T-helper 9 cell (primary cell): ENCODE measurements around the gene EGLN2.
"Not testable (repeated sequence)": the region's sequence is repeated elsewhere in the genome, so short reads cannot be mapped to it uniquely, and the experiment has no call there.

Source experiments
- DNase-seq: peaks from one replicate; pipeline ENCODE4 v3.0.0-alpha.2; 2020

EGLN2 gene

DNA sequence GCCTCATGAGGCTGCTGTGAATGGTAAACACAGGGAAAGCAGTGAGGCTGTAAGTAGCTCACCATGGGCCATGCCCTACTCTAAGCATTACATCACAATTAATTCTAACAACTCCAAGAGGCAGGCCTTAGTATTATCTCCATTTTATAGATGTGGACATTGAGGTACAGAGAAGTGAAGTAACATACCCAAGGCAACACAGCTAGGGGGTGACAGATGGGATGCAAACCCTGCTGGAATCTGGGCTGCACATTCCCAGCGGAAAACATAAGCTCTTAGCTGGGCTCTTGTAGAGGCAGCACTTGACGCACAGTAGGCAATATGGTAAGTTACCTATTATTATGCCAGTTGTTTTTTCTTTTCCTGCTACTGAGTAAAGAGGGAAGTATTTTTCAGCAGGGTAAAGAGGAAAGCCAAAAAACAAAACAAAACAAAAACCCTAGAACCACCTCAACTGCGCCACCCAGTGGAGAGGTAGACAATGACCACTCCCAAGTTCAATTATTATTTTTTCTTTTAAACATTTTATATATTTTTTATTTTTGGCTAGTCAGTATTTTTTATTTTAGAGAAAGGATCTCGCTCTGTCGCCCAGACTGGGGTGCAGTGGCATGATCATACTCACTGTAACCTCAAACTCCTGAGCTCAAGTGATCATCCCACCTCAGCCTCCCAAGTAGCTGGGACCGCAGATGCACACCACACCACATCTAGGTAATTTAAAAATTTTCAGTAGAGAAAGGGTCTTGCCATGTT is 20.7 kb downstream of the EGLN2 start:
- DNase-seq = peak; percentile 70

DNA sequence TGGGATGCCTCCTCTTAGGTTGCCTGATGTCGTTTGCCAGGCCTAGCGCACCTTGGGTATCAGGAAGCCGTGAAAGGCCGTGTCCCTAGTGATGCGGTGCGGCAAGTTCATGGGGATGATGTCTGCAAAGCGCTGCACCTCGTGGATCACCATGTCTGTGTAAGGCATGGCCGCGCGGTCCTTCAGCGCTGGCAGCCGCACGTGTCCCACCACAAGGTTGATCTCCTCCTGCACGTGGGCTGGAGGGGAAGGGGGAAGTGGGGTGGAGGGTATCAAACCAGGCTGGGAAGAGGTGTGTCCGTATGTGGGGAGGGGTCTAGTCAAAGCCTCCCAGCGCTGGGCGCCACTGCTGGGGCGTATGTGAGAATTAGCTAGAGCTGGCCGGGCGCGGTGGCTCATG is 23.2 kb downstream of the EGLN2 start:
- DNase-seq = no peak

- not testable (repeated sequence) for DNase-seq
These were observed 23.9 kb downstream of the EGLN2 start for GRCh38 chr19:40822704-40823553.

DNA sequence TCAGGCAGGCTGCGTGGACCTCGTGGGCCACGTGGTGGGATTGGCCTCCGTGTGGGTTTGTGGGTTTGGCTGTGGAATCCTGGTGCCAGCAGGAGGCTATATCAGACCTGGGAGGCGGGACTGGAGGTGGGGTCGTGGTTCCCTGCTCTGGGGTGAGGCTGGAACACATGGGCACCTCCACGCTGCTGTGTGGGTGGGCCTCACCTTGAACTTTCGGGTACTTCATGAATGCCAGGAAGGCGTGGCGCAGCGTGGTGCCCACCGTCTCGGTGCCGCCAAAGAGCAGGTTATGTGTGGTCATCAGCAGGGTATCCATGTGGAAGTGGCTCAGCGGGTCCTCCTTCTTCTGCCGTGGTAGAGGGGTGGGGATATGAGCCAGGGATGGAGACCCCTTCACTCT is 25.9 kb downstream of the EGLN2 start:
- DNase-seq = not testable (repeated sequence)

DNA sequence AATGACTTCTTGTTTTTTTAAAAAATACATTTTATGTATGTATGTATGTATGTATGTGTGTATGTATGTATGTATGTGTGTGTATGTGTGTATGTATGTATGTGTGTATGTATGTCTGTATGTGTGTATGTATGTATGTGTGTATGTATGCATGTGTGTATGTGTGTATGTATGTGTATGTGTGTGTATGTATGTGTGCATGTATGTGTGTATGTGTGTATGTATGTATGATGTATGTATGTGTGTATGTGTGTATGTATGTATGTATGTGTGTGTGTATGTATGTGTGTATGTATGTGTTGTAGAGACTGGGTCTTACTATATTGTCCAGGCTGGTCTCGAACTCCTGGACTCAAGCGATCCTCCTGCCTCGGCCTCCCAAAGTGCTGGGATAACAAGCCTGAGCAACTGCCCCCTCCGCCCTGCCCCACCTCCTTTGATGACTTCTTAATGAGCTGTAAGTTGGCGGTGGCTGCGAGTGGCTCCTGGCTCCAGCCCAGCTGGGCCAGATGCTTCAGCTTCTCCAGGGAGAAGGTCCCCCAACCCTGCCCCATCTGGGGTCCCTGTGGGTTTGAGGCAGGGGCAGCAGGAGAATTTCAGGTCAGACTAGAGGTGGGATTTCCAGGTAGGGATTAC is 26.6 kb downstream of the EGLN2 start:
- DNase-seq = not testable (repeated sequence)

DNA sequence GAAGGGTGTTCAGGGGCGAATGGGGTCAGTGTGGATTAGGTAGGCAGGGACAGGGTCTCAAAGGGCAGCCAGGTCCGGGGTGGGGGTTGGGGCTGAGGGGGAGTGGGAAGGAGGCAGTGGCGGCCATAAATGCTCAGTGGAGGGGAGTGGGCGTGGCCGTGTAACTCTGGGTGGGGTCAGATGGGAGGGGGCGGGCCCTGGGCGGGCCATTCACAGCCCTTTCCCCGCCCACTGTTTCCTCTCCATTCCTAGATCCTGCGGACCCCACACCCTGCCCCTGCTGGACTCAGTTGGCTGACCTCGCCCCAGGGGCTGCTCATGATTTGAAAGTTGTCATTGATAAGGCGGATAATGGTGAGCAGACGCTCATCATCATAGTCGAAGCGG is 27.3 kb downstream of the EGLN2 start:
- DNase-seq = not testable (repeated sequence)

- DNase-seq = peak; percentile 47
These were observed 27.9 kb downstream of the EGLN2 start for GRCh38 chr19:40826699-40827385.

DNA sequence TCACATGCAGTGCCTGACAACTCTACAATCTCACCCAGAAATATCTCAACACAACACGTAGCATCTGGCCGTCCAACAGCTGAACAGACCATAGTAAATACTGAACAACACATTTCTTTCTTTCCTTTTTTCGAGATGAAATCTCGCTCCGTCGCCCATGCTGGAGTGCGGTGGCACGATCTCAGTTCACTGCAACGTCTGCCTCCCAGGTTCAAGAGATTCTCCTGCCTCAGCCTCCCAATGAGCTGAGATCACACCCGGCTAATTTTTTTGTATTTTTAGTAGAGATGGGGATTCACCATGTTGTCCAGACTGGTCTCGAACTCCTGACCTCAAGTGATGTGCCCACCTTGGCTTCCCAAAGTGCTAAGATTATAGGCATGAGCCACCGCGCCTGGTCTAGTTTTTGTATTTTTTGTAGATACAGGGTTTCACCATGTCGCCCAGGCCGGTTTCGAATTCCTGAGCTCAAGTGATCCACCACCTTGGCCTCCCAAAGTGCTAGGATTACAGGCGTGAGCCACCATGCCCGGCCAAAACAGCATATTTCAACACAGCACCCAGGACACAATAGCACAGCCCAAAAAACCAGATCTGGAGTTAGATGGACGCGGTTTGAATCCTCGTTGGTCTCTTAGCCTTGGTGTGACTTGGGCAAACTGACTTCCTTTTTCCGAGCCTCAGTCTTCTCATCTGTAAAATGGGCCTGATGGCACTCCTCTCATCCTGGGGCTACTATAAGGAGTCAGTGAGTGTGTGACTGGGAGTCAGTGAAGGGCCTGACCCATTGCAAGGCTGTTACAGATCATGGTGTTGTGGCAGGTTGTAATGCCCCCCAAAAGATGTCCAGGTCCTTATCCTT is 28.6 kb downstream of the EGLN2 start:
- no peak for DNase-seq

- no peak for DNase-seq
These were observed 30.2 kb downstream of the EGLN2 start for GRCh38 chr19:40829205-40829604.

DNA sequence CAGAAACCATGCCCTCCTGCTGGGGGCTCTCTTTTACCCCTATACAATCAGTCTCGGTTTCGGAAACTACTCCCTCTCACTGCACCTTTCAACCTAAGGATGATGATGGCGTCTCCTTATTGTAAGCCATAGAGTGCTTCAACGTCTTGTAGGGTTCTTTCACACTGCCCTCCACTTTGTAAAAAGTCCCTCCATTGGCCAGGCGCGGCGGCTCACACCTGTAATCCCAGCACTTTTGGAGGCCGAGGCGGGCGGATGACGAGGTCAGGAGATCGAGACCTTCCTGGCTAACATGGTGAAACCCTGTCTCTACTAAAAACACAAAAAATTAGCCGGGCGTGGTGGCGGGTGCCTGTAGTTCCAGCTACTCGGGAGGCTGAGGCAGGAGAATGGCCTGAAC is 31.8 kb downstream of the EGLN2 start:
- not testable (repeated sequence) for DNase-seq

DNA sequence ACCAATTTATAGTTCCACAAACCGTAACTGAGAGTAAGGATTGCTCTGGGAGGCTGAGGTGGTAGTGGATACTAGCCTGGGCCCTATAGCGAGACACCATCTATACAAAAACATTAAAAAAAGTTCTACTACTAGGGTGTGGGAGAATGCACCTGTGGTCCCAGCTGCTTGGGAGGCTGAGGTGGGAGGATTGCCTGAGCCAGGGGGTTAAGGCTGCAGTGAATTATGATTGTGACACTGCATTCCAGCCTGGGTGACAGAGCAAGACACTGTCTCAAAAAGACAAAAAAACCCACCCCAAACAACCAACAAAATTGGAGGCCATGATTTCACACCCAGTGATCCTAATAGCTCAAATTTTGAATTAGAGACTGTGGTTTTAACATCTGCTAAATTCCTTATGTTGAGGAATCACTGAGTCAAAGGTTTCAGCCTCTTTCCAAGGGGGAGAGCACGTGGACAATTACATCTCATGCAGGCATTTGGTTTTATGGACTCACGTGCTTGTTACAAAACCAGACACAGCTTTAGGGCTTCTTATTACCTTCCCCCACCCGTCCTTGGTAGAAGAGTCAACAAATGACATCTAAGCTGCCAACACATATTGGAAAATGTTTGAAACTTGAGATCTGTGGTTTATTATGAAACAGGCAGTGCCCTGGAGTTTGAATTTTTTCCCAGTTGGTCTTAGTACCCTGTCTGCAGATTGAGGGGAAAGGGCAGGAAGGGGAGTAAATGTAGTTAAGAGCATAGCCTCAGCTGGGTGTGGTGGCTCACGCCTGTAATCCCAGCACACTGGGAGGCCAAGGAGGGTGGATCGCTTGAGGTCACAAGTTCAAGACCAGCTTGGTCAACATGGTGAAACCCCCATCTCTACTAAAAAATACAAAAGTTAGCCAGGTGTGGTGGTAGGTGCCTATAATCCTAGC is 32.8 kb downstream of the EGLN2 start:
- no peak for DNase-seq

DNA sequence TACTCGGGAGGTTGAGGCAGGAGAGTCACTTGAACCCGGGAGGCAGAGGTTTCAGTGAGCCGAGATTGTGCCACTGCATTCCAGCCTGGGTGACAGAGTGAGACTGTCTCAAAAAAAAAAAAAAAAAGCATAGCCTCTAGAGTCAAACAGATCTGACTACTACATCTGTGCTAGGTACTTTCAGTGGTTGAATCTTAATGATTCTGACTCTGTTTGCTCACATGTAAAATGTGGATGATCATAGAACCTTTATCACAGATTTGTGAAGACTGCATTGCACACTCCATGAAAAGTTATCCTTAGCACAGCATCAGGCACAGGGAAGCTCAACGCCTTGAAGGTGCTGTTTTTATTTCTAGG is 33.4 kb downstream of the EGLN2 start:
- not testable (repeated sequence) for DNase-seq

DNA sequence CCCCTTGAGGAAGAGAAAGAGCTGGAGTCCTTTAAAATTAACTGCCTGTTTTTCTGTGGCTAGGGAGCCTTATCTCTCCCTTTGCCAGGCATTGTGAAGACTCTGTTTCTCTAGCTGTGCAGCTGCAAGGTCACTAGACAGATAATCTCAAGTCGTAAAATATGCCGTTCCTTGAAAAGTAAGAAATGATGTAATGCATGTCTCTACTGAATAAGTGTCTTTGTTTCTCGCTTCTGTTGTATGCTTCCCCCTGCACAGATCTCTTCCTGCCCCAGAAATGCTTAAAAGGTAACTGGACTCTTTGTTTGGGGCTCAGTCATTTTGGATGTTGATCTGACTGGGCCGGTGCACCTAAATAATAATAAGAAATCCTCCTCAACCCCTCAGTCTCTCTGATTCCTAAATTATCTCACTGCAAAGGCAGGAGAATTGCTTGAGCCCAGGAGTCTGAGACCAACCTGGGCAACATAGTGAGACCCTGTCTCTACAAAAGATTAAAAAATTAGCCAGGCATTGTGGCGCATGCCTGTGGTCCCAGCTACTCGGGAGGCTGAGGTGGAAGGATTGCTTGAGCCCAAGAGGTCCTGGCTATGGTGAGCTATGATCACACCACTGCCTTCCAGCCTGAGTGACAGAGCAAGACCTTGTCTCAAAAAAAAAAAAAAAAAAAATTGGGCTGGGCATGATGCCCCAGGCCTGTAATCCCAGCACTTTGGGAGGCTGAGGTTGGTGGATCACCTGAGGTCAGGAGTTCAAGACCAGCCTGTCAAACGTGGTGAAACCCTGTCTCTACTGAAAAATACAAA is 34.9 kb downstream of the EGLN2 start:
- DNase-seq = not testable (repeated sequence)

DNA sequence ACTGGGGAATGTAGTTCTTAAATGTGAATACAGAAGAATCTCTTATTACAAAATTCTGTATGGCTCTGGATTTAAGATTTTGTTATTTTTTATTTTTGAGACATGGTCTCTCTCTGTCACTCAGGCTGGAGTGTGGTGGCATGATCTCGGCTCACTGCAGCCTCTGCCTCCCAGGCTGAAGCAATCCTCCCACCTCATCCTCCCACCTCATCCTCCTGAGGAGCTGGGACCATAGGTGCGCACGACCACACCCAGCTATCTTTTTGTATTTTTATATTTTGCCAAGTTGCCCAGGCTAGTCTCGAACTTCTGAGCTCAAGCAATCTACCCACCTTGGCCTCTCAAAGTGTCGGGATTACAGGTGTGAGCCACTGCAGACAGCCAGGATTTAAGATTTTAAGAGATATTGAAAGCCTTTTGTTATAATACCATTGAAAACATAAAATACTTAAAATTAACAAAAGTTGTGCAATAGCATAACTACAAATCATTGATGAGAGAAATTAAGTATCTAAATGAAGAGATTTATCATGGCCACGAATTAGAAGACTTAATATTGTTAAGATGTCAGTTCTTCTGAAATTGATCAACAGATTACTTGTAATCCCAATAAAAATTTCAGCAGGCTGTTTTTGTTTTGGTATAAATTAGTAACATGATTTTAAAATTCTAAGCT is 37.9 kb downstream of the EGLN2 start:
- no peak for DNase-seq

GRCh38 chr19:40838477-40838876 is 39.5 kb downstream of the EGLN2 start:
- DNase-seq = not testable (repeated sequence)

DNA sequence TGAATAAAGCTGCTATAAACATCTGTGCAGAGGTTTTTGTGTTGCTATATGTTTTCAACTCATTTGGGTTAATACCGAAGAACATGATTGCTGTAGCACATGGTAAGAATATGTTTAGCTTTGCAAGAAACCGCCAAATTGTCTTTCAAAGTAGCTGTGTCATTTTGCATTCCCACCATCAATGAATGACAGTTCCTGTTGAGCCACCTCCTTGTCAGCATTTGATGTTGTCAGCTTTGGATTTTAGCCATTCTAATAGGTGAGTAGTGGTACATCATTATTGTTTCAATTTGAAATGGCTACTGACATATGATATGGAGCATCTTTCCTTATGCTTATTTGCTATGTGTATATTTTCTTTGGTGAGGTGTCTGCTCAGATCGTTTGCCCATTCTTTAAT is 43.0 kb downstream of the EGLN2 start:
- DNase-seq = not testable (repeated sequence)

GRCh38 chr19:40842997-40843652 is 44.1 kb downstream of the EGLN2 start:
- not testable (repeated sequence) for DNase-seq

DNA sequence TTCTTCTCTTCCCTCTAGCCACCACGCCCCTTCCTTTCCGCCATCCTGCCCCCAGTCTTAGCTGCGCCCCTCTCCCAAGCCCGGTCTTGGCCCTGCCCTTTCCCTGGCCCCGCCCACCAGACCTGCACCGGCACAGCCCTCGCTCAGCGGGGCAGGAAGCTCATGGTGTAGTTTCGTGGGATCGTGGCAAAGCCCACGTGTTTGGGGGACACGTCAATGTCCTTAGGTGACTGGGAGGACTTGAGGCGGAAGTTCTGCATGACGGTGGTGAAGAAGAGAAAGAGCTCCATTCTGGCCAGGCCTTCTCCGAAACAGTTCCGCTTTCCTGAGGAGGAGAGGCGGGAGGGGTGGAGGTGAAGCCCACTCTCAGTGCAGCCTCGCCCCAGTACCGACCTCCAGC is 44.7 kb downstream of the EGLN2 start:
- peak; percentile 72 for DNase-seq

DNA sequence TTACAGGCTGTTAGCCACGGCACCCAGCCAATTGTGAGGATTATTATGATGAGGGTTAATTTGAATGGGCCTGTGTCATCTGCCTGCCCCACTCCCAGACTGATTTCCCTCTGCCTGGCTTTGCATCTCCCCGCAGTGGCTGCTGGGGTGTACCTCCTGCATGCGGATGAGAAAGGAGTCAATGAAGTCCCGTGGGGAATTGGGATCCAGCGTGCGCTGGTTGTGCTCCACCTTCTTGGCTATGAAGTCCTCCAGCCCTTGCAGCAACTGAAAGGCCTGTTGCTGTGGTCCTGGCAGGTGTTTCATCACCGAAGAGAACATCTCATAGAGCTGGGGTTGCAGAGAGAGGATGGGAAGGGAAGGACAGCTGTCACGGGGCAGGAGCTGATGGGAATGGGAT is 47.7 kb downstream of the EGLN2 start:
- DNase-seq = not testable (repeated sequence)
